Measurements from ENCODE around the gene DEDD. TPM values are rescaled to one million over a fixed set of nuclear protein-coding genes. Genes with fewer than 3 reads are reported as not detected.

DEDD gene
- total RNA-seq, 1 donor from 2014 or later = 46.9 TPM

GRCh38 chr1:161115132-161115711, 17.2 kb downstream of the DEDD start:
- Mint-ChIP-seq H3K27ac (no peak overlapping the region), H3K27me3 (no peaks in the 10 kb centered on the region), H3K4me1 (ENCODE audit: low read depth) (peaks cover 24% of the 10 kb centered on the region), H3K36me3 (ENCODE audit: insufficient read depth) (peaks cover 5% of the 10 kb centered on the region), H3K9me3 (ENCODE audit: low read depth) (no peaks in the 10 kb centered on the region), H3K4me3 (ENCODE audit: low read depth) (no peak overlapping the region)
- DNase-seq (ENCODE audit: low spot score, unreplicated experiment) = no peak
- no peak for TF ChIP-seq CTCF (IDR thresholded peaks at IDR 0.05; ENCODE audit: unreplicated experiment)

GRCh38 chr1:161114556-161114955, 17.9 kb downstream of the DEDD start:
- no peak for DNase-seq (ENCODE audit: low spot score, unreplicated experiment)
- H3K27ac Mint-ChIP-seq = no peak overlapping the region
- H3K4me3 Mint-ChIP-seq (ENCODE audit: low read depth) = no peak overlapping the region
- TF ChIP-seq CTCF (IDR thresholded peaks at IDR 0.05; ENCODE audit: unreplicated experiment) = no peak
- H3K36me3 Mint-ChIP-seq (ENCODE audit: insufficient read depth) = peaks cover under 1% of the 10 kb centered on the region
- no peaks in the 10 kb centered on the region for H3K9me3 Mint-ChIP-seq (ENCODE audit: low read depth)
- H3K27me3 Mint-ChIP-seq = no peaks in the 10 kb centered on the region
- peaks cover 22% of the 10 kb centered on the region for H3K4me1 Mint-ChIP-seq (ENCODE audit: low read depth)

- no peak for DNase-seq (ENCODE audit: low spot score, unreplicated experiment)
- no peaks in the 10 kb centered on the region for H3K9me3 Mint-ChIP-seq (ENCODE audit: low read depth)
- no peak for TF ChIP-seq CTCF (IDR thresholded peaks at IDR 0.05; ENCODE audit: unreplicated experiment)
- no peak overlapping the region for H3K4me3 Mint-ChIP-seq (ENCODE audit: low read depth)
- no peaks in the 10 kb centered on the region for H3K27me3 Mint-ChIP-seq
- H3K27ac Mint-ChIP-seq = no peak overlapping the region
- no peaks in the 10 kb centered on the region for H3K36me3 Mint-ChIP-seq (ENCODE audit: insufficient read depth)
- H3K4me1 Mint-ChIP-seq (ENCODE audit: low read depth) = peaks cover 16% of the 10 kb centered on the region
These were observed 18.6 kb downstream of the DEDD start for GRCh38 chr1:161113915-161114314.

GRCh38 chr1:161111527-161111926, 20.9 kb downstream of the DEDD start:
- H3K27ac Mint-ChIP-seq = no peak overlapping the region
- no peak for DNase-seq (ENCODE audit: low spot score, unreplicated experiment)
- TF ChIP-seq CTCF (IDR thresholded peaks at IDR 0.05; ENCODE audit: unreplicated experiment) = no peak
- peaks cover 1% of the 10 kb centered on the region for H3K36me3 Mint-ChIP-seq (ENCODE audit: insufficient read depth)
- peaks cover 3% of the 10 kb centered on the region for H3K4me1 Mint-ChIP-seq (ENCODE audit: low read depth)
- H3K9me3 Mint-ChIP-seq (ENCODE audit: low read depth) = no peaks in the 10 kb centered on the region
- H3K4me3 Mint-ChIP-seq (ENCODE audit: low read depth) = no peak overlapping the region
- H3K27me3 Mint-ChIP-seq = no peaks in the 10 kb centered on the region

GRCh38 chr1:161111117-161111516, 21.4 kb downstream of the DEDD start:
- TF ChIP-seq CTCF (IDR thresholded peaks at IDR 0.05; ENCODE audit: unreplicated experiment) = no peak
- no peaks in the 10 kb centered on the region for H3K4me1 Mint-ChIP-seq (ENCODE audit: low read depth)
- no peaks in the 10 kb centered on the region for H3K9me3 Mint-ChIP-seq (ENCODE audit: low read depth)
- DNase-seq (ENCODE audit: low spot score, unreplicated experiment) = no peak
- no peak overlapping the region for H3K4me3 Mint-ChIP-seq (ENCODE audit: low read depth)
- no peak overlapping the region for H3K27ac Mint-ChIP-seq
- no peaks in the 10 kb centered on the region for H3K27me3 Mint-ChIP-seq
- peaks cover 1% of the 10 kb centered on the region for H3K36me3 Mint-ChIP-seq (ENCODE audit: insufficient read depth)
